PC-9 (cell line): Measurements from ENCODE around the gene C1orf226.

ENCODE experiments used
- CTCF ChIP-seq: fragments of 200-600 bp; sonication (generic); conservative IDR thresholded peaks from 2 replicates; pipeline ENCODE4 v1.6.1; 2017; ENCODE audit warnings: mixed run types, antibody characterized with exemption, mild to moderate bottlenecking, moderate library complexity
- EZH2 ChIP-seq: fragments of 200-600 bp; sonication (generic); IDR thresholded peaks from 2 replicates; pipeline ENCODE4 v1.8.0; 2017; ENCODE audit warnings: antibody characterized with exemption, low read depth

- TF ChIP-seq CTCF (no peak), EZH2 (no peak)
Observed at GRCh38 chr1:162373541-162374260, 7.8 kb upstream of the C1orf226 start.
